Gastroesophageal sphincter (tissue), 3 donors: ENCODE measurements around the gene FRMD4B.

Source experiments
- EP300 ChIP-seq: sonication (generic); formaldehyde crosslinking; IDR thresholded peaks from one replicate; pipeline ENCODE4 v1.6.1; 2017; ENCODE audit warnings: antibody characterized with exemption, mild to moderate bottlenecking
- POLR2A ChIP-seq, 2 donors: fragments of 450-650 bp; IDR thresholded peaks; one replicate each; pipeline ENCODE4 v1.6.1; 2017; ENCODE audit warnings: antibody characterized with exemption in 2 of 2, mild to moderate bottlenecking in 2 of 2, moderate library complexity in 1 of 2
- POLR2AphosphoS5 ChIP-seq: sonication (generic); formaldehyde crosslinking; IDR thresholded peaks from one replicate; pipeline ENCODE4 v1.6.1; 2017; ENCODE audit warnings: antibody characterized with exemption
- TF ChIP-seq, protein P1 (sequence below), 4 experiments: fragments of 200-600 bp in 2 of 4; fragments of 450-650 bp in 2 of 4; sonication (generic) in 1 of 4; IDR thresholded peaks; one replicate each; pipeline ENCODE4 v1.5.1; 2017 to 2019; ENCODE audit warnings: antibody characterized with exemption in 4 of 4, mild to moderate bottlenecking in 2 of 4, moderate library complexity in 2 of 4

DNA sequence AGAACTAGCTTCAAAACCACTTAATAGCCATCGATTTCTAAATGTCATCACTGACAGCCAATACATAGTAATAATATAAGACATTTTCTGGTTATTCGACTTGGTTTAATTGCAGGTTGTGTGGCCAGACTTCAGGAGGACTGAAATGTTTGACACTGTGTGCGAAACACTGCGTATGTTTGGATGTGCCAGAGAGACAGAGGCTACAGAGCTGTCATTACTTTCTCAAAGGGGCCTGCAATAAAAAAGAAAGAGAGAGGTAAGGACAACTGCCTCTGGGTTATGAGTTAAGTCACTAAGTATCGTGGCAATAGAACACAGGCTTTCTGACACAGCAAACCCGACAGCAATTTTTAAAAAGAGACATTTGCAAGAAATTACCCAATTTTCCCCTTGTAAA lies 264.4 kb downstream of the FRMD4B start:
- TF ChIP-seq, protein P1, sequence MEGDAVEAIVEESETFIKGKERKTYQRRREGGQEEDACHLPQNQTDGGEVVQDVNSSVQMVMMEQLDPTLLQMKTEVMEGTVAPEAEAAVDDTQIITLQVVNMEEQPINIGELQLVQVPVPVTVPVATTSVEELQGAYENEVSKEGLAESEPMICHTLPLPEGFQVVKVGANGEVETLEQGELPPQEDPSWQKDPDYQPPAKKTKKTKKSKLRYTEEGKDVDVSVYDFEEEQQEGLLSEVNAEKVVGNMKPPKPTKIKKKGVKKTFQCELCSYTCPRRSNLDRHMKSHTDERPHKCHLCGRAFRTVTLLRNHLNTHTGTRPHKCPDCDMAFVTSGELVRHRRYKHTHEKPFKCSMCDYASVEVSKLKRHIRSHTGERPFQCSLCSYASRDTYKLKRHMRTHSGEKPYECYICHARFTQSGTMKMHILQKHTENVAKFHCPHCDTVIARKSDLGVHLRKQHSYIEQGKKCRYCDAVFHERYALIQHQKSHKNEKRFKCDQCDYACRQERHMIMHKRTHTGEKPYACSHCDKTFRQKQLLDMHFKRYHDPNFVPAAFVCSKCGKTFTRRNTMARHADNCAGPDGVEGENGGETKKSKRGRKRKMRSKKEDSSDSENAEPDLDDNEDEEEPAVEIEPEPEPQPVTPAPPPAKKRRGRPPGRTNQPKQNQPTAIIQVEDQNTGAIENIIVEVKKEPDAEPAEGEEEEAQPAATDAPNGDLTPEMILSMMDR (IDR thresholded peaks at IDR 0.05): no peak
- no peak for TF ChIP-seq POLR2A (IDR thresholded peaks at IDR 0.05)
- no peak for TF ChIP-seq POLR2AphosphoS5
- TF ChIP-seq EP300: no peak
